ENCODE data around the gene SPTBN4. TPM values are rescaled to one million over a fixed set of nuclear protein-coding genes. Genes with fewer than 3 reads are reported as not detected.

SPTBN4 gene
- total RNA-seq, 6 experiments from 2014 or later = 0.17 to 0.96 (median 0.54) TPM

DNA sequence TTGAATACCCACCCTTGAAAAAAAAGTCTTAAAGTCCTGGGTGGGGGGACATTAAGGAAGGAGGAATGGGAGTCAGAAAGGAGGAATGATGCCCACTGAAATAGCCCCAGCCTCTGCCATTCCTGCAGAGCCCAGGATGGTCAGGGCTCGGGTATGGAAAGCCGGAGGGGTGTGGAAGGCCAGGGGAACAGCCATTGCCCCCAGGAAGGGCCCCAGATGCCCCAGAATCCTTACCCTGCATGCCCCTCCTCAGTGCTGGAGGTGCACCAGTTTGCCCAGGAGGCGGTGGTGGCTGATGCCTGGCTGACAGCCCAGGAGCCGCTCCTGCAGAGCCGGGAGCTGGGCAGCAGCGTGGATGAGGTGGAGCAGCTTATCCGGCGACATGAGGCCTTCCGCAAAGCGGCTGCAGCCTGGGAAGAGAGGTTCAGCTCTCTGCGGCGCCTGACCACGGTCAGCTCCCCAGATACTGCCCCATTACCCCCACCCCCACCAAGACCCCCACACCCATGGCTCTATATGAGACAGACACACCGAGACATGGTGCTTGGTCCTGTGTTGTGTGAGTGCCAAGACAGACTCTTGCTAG is 99.2 kb downstream of the SPTBN4 start:
- Mint-ChIP-seq H3K36me3 (ENCODE audit: low read depth) (no peaks in the 10 kb centered on the region), H3K4me3 (no peak overlapping the region), H3K4me1 (ENCODE audit: low read depth) (peaks cover 21% of the 10 kb centered on the region), H3K9me3 (no peaks in the 10 kb centered on the region), H3K27me3 (ENCODE audit: insufficient read depth) (peaks cover 23% of the 10 kb centered on the region), H3K27ac (no peak overlapping the region)
- DNase-seq = no peak
- TF ChIP-seq, protein P1, sequence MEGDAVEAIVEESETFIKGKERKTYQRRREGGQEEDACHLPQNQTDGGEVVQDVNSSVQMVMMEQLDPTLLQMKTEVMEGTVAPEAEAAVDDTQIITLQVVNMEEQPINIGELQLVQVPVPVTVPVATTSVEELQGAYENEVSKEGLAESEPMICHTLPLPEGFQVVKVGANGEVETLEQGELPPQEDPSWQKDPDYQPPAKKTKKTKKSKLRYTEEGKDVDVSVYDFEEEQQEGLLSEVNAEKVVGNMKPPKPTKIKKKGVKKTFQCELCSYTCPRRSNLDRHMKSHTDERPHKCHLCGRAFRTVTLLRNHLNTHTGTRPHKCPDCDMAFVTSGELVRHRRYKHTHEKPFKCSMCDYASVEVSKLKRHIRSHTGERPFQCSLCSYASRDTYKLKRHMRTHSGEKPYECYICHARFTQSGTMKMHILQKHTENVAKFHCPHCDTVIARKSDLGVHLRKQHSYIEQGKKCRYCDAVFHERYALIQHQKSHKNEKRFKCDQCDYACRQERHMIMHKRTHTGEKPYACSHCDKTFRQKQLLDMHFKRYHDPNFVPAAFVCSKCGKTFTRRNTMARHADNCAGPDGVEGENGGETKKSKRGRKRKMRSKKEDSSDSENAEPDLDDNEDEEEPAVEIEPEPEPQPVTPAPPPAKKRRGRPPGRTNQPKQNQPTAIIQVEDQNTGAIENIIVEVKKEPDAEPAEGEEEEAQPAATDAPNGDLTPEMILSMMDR (IDR thresholded peaks at IDR 0.05) = no peak

- TF ChIP-seq, protein P1 (IDR thresholded peaks at IDR 0.05) = no peak
- peaks cover 17% of the 10 kb centered on the region for H3K27me3 Mint-ChIP-seq (ENCODE audit: insufficient read depth)
- no peak for DNase-seq
Observed at GRCh38 chr19:40567040-40567749, 100.4 kb downstream of the SPTBN4 start.

DNA sequence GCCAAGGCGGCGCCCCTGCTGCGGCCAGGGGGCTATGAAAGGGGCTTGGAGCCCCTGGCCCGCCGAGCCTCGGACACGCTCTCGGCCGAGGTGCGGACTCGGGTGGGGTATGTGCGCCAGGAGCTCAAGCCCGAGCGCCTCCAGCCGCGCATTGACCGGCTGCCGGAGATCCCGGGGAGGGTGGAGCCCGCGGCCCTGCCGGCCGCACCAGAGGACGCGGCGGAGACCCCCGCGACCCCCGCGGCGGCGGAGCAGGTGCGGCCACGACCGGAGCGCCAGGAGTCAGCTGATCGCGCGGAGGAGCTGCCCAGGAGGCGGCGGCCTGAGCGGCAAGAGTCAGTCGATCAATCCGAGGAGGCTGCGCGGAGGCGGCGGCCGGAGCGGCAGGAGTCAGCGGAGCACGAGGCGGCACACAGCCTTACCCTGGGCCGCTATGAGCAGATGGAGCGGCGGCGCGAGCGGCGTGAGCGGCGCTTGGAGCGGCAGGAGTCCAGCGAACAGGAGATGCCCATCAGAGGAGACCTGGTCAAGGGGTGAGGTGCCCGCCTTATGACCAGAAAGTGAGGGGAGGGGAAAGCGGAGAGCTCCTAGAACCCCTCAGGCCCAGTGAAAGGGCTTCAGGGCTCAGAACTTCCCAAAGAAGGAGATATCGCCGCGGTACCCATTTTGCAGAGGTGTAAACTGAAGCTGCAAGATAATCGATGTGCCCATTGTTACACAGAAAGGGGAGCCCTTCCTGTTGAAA is 101.1 kb downstream of the SPTBN4 start:
- Mint-ChIP-seq H3K9me3 (no peaks in the 10 kb centered on the region), H3K27ac (no peak overlapping the region), H3K36me3 (ENCODE audit: low read depth) (no peaks in the 10 kb centered on the region), H3K27me3 (ENCODE audit: insufficient read depth) (peaks cover 17% of the 10 kb centered on the region), H3K4me1 (ENCODE audit: low read depth) (peaks cover 23% of the 10 kb centered on the region), H3K4me3 (peak overlapping the region; percentile 56; the same call in 1 of the 2 replicates)
- TF ChIP-seq, protein P1 (IDR thresholded peaks at IDR 0.05) = no peak
- DNase-seq = no peak

More at GRCh38 chr19:40567040-40567749, 100.4 kb downstream of the SPTBN4 start:
- Mint-ChIP-seq H3K36me3 (ENCODE audit: low read depth) (no peaks in the 10 kb centered on the region), H3K27ac (no peak overlapping the region), H3K4me1 (ENCODE audit: low read depth) (peaks cover 23% of the 10 kb centered on the region), H3K9me3 (no peaks in the 10 kb centered on the region), H3K4me3 (peak overlapping the region; percentile 56; the same call in 1 of the 2 replicates)

DNA sequence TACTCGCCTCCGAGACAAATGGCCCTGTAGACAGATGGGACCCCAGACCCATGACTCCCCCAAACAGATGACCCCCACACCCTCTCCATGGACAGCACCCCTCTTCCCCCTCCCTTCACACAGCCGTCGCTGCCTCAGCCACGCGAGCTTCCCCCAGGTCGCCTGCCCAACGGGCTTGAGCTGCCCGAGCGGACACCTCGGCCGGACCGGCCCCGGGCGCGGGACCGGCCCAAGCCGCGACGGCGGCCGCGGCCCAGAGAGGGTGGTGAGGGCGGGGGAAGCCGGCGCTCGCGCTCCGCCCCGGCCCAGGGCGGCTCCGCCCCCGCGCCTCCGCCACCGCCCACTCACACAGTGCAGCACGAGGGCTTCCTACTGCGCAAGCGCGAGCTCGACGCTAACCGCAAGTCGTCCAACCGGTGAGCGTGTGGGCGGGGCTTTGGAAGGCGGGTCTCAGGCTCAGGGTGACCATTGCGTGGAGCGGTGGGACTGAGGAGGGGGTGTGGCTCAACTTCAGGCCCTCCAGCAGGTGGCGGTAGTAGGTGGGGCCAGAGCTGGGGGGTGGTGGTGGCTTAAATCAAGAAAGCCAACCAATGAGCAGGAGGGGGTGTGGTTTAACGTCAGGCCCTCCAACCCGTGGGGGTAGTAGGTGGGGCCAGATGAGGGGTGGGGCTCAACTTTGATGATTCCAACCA is 103.7 kb downstream of the SPTBN4 start:
- Mint-ChIP-seq H3K4me3 (peak overlapping the region; percentile 85), H3K27ac (peak overlapping the region; percentile 94), H3K4me1 (ENCODE audit: low read depth) (peaks cover 23% of the 10 kb centered on the region), H3K36me3 (ENCODE audit: low read depth) (no peaks in the 10 kb centered on the region), H3K9me3 (no peaks in the 10 kb centered on the region), H3K27me3 (ENCODE audit: insufficient read depth) (peaks cover 17% of the 10 kb centered on the region)
- peak; percentile 99 for DNase-seq
- TF ChIP-seq, protein P1 (IDR thresholded peaks at IDR 0.05) = peak; percentile 70

- Mint-ChIP-seq H3K27ac (peak overlapping the region; percentile 10; the same call in 1 of the 2 replicates), H3K36me3 (ENCODE audit: low read depth) (no peaks in the 10 kb centered on the region), H3K4me3 (peak overlapping the region; percentile 60), H3K9me3 (no peaks in the 10 kb centered on the region), H3K4me1 (ENCODE audit: low read depth) (peaks cover 23% of the 10 kb centered on the region), H3K27me3 (ENCODE audit: insufficient read depth) (peaks cover 14% of the 10 kb centered on the region)
- TF ChIP-seq, protein P1 (IDR thresholded peaks at IDR 0.05) = peak; percentile 60; the same call in 1 of the 2 replicates
- no peak for DNase-seq
Observed at GRCh38 chr19:40571005-40571318, 104.2 kb downstream of the SPTBN4 start.

Measured in HFFc6 (cell line).